NB4 (cell line): ENCODE data around the gene TBCE.

Experiments used
- MYC ChIP-seq: IDR thresholded peaks from 2 replicates; pipeline ENCODE4 v1.6.1; 2011; ENCODE audit warnings: low read depth, low read length
- POLR2A ChIP-seq: IDR thresholded peaks from 2 replicates; pipeline ENCODE4 v1.6.1; 2011; ENCODE audit warnings: mild to moderate bottlenecking; ENCODE audit not compliant: insufficient read length; ENCODE audit errors: extremely low read depth
- TF ChIP-seq, protein P1 (sequence below): IDR thresholded peaks from one replicate; pipeline ENCODE4 v1.5.1; 2012; ENCODE audit warnings: low read depth, low read length

DNA sequence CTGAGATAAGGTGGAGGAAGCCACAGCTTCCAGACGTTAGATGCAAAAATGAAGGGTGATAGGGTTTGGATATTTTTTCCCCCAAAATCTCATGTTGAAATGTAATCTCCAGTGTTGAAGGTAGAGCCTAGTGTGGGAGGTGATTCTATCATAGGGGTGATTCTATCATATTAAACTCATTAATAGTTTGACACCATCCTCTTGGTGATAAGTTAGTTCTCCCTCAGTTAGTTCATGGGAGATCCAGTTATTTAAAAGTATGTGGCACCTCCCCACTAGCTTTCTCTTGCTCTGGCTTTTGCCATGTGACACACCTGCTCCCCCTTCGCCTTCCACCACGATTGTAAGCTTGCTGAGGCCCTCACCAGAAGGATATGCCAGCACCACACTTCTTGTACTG, 8.3 kb upstream of the TBCE start:
- TF ChIP-seq MYC (no peak), POLR2A (no peak)
- TF ChIP-seq, protein P1, sequence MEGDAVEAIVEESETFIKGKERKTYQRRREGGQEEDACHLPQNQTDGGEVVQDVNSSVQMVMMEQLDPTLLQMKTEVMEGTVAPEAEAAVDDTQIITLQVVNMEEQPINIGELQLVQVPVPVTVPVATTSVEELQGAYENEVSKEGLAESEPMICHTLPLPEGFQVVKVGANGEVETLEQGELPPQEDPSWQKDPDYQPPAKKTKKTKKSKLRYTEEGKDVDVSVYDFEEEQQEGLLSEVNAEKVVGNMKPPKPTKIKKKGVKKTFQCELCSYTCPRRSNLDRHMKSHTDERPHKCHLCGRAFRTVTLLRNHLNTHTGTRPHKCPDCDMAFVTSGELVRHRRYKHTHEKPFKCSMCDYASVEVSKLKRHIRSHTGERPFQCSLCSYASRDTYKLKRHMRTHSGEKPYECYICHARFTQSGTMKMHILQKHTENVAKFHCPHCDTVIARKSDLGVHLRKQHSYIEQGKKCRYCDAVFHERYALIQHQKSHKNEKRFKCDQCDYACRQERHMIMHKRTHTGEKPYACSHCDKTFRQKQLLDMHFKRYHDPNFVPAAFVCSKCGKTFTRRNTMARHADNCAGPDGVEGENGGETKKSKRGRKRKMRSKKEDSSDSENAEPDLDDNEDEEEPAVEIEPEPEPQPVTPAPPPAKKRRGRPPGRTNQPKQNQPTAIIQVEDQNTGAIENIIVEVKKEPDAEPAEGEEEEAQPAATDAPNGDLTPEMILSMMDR = no peak
